Activated T-cell treated with anti-CD3 and anti-CD28 coated beads for 48 hours (primary cell): Measurements from ENCODE around the gene C1QL2.
A peak's percentile ranks its signal among the peaks of the same experiment; 100 is the strongest.

Source experiments
- DNase-seq: peaks from one replicate; pipeline ENCODE4 v3.0.0-alpha.2; 2020; ENCODE audit warnings: low read depth

Gene C1QL2

DNA sequence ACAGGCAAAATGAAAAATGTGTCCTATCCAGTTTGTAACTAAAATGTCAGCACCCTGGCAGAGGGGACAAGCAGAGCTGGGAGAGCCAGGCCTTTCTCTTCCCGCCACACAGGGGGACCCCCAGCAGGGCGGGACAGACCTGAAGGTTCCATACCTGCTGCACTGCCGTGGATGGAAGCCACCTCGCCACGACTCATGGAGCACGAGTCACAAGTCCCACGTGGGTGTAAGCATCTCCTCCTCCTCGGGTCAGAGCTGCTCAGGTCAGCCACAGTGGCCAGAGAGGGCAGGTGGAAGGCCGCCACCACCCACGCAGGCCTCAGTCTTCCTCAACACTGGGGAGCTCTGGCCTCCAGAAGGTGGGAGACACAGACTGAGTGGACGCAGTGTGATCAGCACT, 21.0 kb downstream of the C1QL2 start:
- no peak for DNase-seq

DNA sequence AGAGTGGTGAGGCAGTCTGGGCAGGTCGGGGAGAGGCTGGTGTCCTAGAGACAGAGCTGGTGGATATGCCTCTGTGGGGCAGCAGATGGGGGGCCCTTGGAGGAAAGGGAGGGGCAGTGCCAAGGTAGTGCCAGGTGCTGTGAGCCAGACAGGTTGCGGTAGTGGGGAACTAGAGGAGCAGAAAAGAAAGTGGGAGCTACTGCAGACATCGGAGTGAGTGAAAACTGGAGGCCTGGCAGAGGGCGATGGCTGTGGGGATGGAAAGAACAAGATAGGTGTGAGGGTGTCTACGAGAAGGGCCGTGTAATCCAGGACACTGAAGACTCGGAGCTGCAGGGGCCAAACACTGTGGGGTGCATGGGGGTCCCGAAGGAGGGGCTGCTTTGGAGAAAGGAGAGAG, 21.7 kb downstream of the C1QL2 start:
- no peak for DNase-seq

DNA sequence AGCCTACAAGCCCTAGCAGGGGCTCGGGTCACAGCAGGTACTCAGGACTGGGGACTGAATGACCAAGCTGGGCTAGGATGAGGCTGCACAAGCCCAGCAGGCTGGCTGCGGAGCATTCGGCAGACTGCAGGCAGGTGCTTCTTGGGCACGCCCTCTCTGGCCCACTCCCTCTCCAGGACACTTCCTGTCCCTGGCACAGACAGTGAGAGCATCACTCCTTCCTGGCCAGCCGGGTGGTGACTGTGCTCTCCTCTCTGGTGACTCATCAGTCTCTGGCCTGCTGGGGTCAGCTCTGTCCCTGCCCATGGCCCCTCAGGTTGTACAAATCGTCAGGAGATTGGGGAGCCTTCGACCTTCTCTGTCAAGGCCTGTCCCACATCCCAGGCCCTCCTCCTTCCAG, 22.5 kb downstream of the C1QL2 start:
- DNase-seq, result no peak

DNA sequence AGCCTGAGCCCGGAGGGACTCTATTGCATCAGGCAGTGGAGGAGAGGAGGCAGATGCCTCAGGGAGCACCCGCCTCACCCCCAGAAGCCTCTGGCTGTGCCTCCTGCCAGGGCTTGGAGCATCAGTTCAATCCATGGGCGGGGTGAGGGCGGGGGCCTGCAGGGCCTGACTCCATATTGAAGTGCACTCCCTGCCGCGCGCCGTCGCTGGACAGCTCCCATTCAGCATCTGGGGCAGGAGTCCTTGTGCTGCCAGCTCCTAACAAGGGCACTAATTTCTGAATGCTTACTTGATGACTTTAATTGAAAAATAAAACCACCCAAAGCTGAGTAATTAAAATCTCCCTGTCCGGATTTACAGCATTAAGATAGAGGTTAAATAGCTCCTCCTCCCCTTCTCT, 23.8 kb downstream of the C1QL2 start:
- DNase-seq, result no peak

DNA sequence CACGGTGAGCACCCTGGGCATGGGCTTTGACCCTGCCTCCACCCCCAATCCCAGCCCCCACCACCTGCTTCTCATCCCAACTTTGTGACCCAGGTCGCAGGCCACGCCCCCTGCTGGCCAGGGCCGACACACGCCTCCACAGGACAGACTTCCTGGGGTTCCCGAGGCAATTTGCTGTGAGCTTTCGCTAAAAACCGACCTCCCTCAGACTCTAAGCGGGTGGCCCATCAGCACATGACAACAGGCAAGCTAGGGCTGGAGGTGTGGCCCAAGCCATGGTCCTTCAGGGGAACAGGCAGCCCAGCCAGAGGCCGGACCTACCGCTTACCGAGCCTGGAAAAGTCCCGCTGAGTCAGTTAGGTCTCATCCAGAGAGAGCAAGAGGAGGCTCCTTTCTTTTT, 31.9 kb downstream of the C1QL2 start:
- DNase-seq, result peak; percentile 21

DNA sequence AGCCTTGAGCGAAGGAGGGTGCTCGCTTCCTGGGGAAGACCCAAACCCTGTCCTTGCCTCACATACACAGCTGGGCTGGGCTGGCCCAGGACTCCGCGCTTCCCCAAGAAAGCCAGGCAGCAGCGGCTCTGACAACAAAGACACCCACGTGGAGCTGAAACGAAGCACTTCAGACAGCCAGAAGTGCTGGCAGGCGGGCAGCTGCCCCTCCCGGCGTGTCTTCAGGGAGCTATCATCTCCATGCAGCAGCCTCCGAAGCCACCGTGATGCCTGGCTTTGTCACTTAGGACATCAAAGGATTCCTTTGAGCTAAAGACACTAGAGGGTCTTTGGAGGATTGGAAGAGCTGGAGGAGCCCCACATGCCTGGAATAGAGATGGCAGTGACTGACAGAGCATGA, 35.2 kb downstream of the C1QL2 start:
- no peak for DNase-seq

DNA sequence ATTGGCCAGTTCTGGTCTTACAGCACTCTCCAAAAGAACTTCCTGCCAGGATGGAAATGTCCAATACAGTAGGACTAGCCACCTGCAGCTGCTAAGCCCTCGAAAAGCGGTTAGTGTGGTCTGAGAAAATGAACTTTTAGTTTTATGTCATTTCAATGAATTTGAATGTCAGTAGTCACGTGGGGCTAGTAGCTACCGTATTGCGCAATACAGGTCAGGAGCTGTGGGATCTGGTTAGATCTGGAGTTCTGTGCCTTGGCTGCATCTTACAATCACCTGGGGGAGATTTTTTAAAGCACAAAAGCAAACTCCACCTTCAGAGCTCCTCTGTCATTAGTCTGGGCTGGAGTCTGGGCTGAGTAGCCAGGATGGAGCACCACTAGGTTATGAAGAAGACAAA, 35.9 kb downstream of the C1QL2 start:
- DNase-seq, result no peak

DNA sequence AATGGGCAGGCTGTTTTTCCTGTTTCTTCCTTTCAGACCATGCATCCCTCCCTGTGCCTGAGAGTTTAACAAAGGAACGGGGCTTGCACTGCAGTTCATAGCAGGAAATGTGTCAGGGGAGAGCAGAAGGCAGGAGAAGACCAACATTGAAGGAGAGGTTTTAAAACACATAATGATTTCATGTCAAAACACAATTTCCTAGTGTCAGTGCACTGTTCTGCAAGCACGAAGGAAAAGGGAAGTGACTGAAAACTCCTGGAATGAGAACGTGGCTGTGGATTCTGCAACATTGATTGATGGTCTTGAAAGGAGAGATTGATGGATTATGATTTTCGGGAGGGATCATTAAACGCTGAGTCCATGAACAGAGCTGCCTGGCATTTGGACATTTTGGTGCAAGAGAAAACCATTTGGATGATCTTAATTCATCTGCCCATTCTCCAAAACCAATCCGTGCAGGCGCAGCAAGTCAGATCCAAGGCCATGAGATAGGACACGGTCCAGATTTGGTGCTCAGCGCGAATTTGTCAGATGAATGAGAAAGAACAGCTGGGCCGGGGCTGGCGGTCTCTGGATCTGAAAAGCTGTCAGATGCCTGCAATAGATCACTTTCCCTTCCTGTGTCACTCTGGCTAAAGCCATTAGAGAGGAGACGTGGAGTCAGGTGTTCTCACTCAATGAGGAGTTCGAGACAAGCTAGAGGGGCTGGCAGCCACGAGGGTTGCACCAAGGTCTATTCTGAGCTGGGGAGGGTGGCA, 38.4 kb downstream of the C1QL2 start:
- DNase-seq, result no peak

DNA sequence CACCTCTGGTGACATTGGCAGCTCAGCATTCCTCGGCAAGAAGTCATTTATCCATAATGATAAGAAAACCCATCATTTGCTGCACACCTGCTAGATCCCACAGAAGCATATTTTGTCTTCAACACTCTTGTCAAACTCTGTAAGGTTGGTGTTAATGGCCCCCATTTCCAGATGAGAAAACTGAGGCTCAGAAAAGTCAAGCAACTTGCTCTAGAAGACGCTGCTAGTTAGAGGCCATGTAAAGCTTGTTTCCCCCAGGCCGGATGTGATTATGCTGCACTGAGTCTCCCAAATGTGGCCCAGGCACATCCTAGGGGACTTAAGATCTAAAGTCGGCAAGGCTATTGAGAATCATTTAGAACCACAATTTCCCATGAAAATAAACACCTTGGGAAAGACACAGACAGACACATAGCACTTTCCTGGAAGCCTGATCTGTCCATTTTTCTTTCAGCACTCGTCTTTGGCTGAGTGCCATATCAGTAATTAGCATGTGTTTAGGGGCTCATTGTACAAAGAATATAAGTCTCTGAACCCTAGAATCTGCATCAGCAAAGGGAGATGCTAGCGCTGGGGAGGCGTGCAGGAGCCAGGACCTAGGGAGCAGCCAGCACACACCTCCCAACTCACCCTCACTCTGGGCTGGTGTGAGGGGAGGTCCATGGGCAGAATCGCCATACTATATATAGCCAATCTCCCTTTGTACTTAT, 39.3 kb downstream of the C1QL2 start:
- no peak for DNase-seq

DNA sequence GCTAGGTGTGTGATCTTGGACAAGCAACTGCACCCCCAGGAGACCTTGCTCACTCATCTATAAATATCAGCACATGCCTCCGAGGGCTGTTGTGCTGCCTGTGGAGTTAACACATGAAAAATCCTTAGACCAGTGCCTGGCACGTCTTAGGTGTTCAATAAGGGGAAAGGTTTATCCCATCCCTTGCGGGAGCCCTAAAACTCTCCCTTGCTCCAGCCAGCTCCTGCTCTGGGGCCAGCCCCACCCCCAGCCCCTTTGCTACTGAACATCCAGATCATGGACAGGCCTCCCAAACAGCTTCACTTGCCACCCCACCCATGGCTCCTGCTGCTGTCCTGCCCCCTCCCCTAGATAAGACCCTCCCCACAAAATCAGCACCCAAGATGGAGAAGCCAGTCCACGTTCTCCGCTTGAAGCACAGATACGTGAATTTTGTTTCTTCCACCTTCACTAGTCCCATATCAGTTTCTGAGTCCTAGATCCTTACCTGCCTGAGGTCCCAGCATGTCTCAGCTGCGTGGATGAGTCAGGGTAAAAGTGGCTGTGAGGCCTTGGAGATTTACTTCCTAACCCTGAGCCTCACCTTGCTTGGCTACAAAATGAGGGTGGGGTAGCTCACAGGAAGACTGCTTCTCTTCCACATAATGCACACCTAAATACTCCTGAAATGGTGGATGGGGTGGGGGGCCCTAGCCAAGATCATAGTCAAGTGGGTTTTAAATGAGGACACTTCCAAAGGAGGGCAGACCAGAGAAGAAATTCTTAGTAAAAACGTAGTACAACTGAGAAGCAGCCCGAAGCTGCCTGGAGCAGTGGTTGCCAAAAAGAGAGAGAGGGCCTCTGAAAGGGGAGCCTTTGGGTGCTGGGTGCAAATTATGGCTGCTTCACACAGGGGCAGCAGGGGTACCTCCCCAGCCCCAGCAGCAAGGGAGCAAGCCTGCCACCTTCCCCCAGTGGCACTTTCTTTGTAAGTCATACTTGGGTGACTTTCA, 40.4 kb downstream of the C1QL2 start:
- DNase-seq, result no peak

DNA sequence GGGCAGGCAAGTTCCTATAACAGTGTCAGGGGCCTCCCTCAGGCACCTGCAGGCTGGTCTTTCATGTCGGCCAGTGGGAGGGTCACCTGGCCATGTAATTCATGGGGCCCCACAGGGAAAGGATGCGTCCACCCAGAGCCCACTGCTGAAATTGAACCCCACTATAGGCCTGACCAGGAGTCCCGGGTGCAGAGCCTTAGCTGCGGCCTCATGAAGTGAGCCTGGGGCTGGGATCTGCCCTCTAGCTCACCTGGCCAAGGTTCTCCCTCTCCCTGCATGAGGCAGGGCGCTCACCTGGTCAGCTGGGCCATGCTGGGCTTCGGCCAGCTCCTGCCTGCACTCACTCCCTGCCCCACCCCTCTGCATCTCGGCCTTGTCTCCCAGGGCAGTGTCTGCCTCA, 41.1 kb downstream of the C1QL2 start:
- no peak for DNase-seq

DNA sequence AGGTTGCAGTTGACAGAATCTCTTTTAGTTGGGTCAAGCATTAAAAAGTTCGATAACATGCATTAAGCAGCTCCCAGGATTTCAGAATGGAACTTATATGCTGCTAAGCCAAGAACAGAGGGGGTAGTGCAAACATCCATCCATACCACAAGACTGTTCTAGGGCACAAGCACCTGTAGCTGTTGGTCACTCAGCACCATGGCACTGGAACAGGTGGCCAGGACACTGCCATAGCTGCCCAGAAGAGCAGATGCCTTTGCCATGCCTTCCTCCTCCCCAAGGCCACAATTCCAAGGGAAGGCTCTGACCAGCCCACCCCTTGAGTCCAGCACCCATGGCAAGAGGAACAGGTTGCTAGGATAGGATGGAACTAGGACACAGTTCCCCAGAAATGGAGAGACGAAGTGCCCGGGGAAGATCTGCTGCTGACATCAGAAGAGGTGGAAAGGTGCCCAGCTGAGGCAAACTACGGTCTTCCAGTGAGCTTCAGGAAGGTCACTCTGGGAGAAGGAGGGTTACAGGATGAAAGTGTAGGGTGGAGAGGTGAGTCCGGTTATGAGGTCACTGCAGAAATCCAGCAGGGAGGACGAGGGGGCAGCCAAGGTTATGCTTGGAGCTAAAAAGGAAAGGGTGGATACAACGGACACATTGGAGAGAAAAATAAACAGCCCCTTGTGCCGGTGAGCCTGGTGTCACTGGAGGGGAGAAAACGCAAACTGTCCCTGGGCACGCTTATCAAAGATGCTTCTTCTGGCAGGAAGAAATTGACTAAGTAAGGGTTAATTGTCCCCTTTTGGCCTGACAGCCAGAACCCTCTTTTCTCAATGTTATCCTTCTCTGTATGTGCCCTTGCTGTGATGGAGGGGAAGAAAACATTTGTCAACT, 41.9 kb downstream of the C1QL2 start:
- no peak for DNase-seq

DNA sequence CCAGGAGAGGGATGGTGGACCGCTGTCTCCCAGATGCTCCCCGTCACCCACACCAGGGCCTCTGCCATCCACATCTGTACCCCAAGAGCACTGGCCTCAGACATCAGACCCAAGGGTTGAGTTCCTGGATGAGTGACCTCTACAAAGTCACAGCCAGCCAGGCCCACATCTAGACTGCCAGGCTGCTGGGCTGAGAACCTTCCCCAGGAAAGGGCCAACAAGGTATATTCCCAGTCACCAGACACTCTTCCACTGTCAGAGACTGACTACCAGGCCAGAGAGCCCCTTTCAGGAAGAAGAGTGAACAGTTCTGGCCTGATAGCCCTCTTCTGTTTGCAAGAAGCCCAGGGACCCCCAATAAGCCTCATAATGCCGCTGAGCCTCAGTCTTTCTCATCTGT, 44.3 kb downstream of the C1QL2 start:
- no peak for DNase-seq

DNA sequence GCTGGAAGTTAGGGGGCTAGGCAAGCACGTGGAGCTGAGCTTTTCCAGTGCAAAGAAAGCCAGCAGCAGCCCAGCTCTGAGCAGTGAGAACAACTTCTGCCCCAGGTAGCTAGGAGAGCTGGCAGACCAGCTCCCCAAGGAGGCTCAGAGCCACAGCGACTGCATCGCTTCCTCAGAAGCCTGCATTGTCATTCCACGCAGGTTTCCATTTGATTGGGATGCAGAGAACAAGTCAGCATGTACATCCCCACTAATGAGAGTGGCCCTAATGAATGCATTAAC, 45.1 kb downstream of the C1QL2 start:
- no peak for DNase-seq

DNA sequence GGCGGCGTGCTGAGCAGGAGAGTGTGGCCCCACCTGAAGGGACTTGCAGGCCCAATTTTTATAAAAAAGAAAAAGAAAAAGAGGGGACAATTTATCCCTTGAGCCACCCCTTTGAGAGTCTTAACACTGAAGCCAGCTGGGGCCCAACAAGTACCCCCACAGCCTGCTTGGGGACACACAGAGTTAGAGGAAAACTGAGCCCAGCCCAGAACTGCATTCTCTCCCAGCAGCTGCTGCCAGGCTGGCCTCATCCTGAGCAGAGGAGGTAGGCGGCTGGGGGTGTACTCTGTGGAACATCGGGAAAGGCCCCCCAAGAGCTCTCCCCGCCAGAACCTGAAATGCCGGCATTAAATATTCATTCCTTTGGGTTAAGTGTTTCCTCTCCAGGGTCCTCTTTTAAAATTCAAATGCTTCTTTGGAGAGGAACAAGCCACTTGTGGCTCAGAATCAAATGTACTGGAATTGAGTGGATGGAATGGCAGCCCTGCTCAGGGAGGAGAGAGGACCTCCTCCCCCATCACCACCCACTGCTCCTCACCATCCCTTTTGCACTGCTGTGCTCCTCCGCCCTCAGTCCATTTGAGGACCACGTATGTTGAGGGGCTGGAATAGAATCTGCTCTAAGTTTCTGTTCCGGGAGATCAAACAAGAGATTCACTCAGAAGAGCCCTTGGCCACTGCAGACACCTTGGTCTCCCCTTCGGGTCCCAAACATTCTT, 45.6 kb downstream of the C1QL2 start:
- DNase-seq, result no peak

DNA sequence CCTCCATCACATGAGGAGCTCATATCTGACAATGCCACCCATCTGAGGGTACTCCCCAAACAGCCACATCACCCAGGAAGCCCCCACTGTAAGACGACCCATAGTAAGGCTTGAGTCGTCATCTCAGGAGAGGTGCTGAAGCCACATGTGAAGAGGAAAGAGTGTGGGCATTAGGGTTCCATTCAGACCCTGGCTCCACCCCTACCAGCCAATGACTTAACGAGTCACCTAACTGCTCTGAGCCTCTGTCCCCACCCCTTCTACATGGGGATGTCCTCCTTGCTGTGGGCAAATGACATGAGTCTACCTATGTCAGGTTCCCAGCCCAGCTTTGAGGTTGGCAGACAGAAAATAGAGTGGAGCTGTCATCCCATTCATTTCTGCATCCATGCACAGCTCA, 46.3 kb downstream of the C1QL2 start:
- DNase-seq, result no peak

DNA sequence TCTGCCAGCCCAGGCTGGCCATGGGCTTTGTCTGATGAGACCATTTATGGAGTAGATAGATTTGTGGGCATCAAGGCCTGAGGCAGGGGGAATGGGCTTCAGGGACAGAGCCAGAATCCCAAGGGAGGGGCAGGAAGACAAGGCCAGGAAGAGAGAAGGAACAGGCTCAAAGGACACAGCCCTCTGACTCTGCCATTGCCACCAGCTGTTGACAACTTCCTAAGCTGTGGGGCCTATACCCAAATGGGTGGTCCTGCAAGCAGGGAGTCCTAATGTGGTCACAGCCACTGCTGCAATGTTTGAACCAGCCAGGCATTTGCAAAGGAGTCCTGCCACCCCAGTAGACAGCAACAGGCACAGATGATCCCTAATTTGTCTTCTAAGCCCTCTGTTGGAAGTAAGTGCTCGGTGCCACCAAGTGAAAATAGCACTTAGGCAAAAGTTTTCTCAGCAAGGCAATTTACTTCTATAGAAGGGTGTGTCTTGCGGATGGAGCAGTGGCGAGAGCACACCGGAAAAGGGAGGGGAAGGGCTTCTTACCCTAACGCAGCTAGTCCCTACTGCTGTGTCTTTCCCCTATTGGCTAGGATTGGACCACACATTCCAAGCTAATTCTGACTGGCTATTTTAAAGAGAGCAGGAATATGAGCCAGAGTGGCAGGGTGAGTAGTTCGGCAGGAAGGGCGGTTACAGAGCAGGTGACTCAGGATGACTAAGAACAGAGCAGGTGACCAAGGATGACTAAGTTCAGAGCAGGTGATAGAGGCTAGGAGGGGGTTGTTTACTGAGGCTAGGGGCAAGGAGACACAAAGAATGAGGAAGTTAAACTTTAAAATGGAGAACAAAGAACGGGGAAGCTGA, 47.2 kb downstream of the C1QL2 start:
- no peak for DNase-seq

DNA sequence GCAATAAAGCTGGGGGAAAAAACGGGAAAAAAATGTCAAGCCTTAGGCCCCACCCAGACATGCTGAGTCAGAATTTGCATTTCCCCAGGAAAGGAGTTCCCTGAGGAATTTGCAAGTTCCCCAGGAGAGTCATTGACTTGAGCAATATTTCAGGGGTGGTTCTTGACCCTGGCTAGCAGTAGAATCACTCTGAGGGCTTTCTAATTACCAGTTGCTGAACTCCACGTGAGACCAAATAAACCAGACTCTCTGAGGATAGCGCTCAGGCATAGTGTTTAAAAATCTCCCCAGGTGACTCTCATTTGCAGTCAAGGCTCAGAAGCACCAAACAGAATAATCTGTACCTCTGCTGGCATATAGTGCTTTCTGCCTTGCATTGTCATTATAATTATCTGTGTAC, 48.7 kb downstream of the C1QL2 start:
- DNase-seq, result no peak

DNA sequence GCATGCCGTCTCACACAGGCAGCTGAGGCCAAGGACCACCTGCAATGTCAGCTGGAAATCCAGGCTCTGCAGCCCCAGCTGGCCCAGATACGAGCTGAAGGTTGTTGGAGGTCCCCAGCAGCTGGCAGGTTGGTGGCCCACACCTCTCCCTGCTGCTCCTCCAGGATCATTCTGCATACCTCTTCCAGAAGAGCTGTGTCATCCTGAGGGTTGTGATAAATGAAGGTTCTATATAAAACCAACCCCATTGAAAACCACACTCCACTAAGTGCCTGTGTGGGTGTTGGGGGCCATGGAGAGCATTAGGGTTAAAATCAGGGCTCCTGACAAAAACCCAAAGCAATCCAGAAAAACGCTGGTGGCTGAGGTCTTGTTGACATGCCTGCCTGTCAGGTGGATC, 50.4 kb downstream of the C1QL2 start:
- no peak for DNase-seq

DNA sequence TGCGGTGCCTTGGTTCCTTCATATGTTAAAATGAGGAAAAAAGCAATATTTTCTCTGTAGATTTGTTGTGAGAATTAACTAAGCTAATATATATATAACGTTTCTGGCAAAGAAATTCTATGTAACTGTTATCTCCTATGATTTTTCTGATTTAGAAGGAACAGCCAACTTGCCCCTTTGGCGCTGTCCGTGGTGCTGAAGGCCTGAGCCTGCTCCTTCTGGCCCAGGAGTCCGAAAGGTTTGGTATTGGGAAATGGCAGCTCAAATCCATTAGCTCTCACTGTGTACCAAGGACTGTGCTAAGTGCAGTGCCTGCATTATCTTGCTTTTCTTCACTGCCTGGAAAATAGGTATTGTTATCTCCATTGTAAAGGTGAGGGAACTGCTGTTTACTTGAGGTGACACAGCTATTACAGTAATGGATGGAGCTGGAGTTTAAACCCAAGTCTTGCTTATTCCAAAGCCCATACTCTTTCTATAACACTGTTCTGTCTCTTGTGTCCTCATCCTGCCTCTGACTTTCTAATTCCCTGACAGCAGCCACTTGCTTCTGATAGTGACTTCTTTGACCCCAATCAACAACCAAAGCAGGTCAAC, 52.2 kb downstream of the C1QL2 start:
- DNase-seq, result peak; percentile 6
